ENCODE data around the gene KIAA0513.

DNA sequence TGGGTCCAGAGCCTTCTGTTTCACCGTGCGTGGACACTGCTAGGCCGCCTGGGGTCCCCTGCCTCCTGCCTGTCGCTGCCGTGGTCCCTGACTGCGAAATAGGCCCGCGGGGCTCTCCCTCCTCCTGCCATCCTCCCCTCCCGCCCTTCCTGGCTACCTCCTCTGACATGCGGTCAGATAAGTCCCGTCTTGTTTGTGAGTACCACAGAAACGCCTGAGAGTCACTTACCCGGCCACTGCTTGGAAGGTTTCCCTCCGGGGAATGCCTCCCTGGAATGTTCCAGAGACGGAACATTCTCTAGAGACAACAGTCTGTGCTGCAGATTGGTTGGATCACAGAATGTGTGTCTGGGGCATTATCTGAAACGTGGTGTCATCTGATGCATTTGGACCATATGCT is 61.9 kb downstream of the KIAA0513 start:
- TF ChIP-seq CTCF (IDR thresholded peaks at IDR 0.05; ENCODE audit: low read length) (no peak), EZH2 (IDR thresholded peaks at IDR 0.05; ENCODE audit: borderline replicate concordance, low read length) (no peak)

Data from OCI-LY1 (cell line).